ENCODE results near the gene ANKRD31.

ANKRD31 gene

GRCh38 chr5:75028090-75028489, 208.6 kb downstream of the ANKRD31 start:
- no peak for FAIRE-seq

- FAIRE-seq: no peak
These were observed 213.1 kb downstream of the ANKRD31 start for GRCh38 chr5:75023368-75024159.

DNA sequence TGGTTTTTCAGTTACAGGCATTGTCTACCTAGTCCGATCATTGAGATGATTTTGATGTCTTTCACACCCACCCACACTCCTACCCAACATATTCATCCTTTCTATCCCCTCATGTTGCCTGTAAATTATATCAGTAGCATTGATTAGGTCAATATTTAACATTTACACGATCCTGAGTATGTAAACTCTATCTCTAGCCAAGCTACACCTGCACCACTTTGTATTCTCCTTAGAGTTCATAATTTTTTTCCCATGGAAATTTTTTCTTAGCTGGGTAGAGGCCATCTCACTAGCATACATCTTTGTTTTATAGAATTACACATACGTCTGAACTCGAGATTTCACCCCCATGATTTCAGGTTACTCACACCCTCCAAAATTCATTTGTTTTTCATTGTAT, 214.9 kb downstream of the ANKRD31 start:
- FAIRE-seq: no peak

- FAIRE-seq: no peak
These were observed 215.5 kb downstream of the ANKRD31 start for GRCh38 chr5:75021219-75021618.

- no peak for FAIRE-seq
These were observed 216.5 kb downstream of the ANKRD31 start for GRCh38 chr5:75020016-75020656.

- no peak for FAIRE-seq
These were observed 217.7 kb downstream of the ANKRD31 start for GRCh38 chr5:75018805-75019587.
